OCI-LY3 (cell line): ENCODE data around the gene CLP1.

ENCODE experiments used
- H2AFZ ChIP-seq: fragments of 200-600, 300-600 bp; shearing (Covaris generic); 2 replicates; pipeline ENCODE4 v1.6.0; 2014; ENCODE audit warnings: antibody characterized with exemption, low read depth, low read length
- H3K27ac ChIP-seq: fragments of 200-600, 300-600 bp; sonication (generic); 2 replicates; pipeline ENCODE4 v1.5.1; 2014; ENCODE audit warnings: mild to moderate bottlenecking, low read length, moderate library complexity, mixed read lengths
- H3K27me3 ChIP-seq: fragments of 200-600, 300-600 bp; sonication (generic); 2 replicates; pipeline ENCODE4 v1.6.1; 2014; ENCODE audit warnings: low read depth, low read length, mixed read lengths
- H3K36me3 ChIP-seq: fragments of 200-600, 300-600 bp; sonication (generic); replicated peaks from 2 replicates; pipeline ENCODE3; 2014; ENCODE audit warnings: low read depth, low read length, mixed read lengths
- H3K4me1 ChIP-seq: fragments of 300-600, 200-600 bp; sonication (generic); 2 replicates; pipeline ENCODE4 v1.6.1; 2014; ENCODE audit warnings: low read length, mixed read lengths
- H3K4me2 ChIP-seq: fragments of 200-600, 300-600 bp; sonication (generic); 2 replicates; pipeline ENCODE4 v1.6.1; 2014; ENCODE audit warnings: low read length, mixed read lengths
- H3K4me3 ChIP-seq: fragments of 300-600, 200-600 bp; sonication (generic); 2 replicates; pipeline ENCODE4 v1.5.1; 2014; ENCODE audit warnings: antibody characterized with exemption, mild to moderate bottlenecking, low read length, moderate library complexity
- H3K79me2 ChIP-seq: fragments of 300-600, 200-600 bp; shearing (Covaris generic); 2 replicates; pipeline ENCODE4 v1.6.1; 2014; ENCODE audit warnings: mild to moderate bottlenecking, low read length, mixed read lengths
- H3K9ac ChIP-seq: fragments of 300-600, 200-600 bp; shearing (Covaris generic); 2 replicates; pipeline ENCODE4 v1.6.0; 2014; ENCODE audit warnings: mild to moderate bottlenecking, low read length, moderate library complexity
- H3K9me3 ChIP-seq: fragments of 200-600, 300-600 bp; shearing (Covaris generic); 2 replicates; pipeline ENCODE4 v1.6.1; 2014; ENCODE audit warnings: low read length, mixed read lengths; ENCODE audit not compliant: insufficient read depth
- H4K20me1 ChIP-seq: fragments of 200-600, 300-600 bp; sonication (generic); 2 replicates; pipeline ENCODE4 v1.6.1; 2016; ENCODE audit warnings: low read length, mixed read lengths; ENCODE audit not compliant: insufficient read depth
- EZH2phosphoT487 ChIP-seq: fragments of 200-600 bp; shearing (Covaris generic); IDR thresholded peaks from 2 replicates; pipeline ENCODE4 v1.6.1; 2018; ENCODE audit warnings: antibody characterized with exemption, mixed run types, low read depth
- TF ChIP-seq, protein P1 (sequence below): fragments of 200-600, 300-600 bp; sonication (generic); IDR thresholded peaks from 2 replicates; pipeline ENCODE4 v1.5.1; 2014; ENCODE audit warnings: antibody characterized with exemption, low read length, low read depth

The CLP1 gene

DNA sequence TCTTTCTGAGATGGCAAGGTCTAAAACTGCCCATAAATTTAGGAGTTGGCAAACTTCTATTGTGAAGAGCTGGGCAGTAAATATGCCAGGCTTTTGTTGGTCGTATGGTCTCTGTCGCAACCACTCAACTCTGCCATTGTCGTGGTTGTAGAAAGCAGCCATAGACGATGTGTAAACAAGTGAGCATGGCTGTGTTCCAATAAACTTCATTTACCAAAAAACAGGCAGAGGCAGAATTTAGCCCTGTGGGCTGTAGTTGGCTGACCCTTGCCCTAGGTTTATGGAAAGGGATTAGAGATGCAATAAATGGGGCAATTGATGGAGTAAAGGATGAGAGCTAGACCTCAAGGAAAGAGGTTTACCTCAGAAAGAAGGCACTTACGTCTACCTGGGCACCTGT lies 25.4 kb upstream of the CLP1 start:
- Histone ChIP-seq H3K27me3 (peaks cover 25% of the 10 kb centered on the region), H3K36me3 (no peaks in the 10 kb centered on the region), H3K4me3 (no peak overlapping the region), H4K20me1 (no peaks in the 10 kb centered on the region), H3K79me2 (no peaks in the 10 kb centered on the region), H3K4me1 (no peaks in the 10 kb centered on the region), H3K9ac (no peak overlapping the region), H2AFZ (no peak overlapping the region), H3K4me2 (no peak overlapping the region), H3K9me3 (no peaks in the 10 kb centered on the region), H3K27ac (no peak overlapping the region)
- no peak for TF ChIP-seq EZH2phosphoT487
- TF ChIP-seq, protein P1, sequence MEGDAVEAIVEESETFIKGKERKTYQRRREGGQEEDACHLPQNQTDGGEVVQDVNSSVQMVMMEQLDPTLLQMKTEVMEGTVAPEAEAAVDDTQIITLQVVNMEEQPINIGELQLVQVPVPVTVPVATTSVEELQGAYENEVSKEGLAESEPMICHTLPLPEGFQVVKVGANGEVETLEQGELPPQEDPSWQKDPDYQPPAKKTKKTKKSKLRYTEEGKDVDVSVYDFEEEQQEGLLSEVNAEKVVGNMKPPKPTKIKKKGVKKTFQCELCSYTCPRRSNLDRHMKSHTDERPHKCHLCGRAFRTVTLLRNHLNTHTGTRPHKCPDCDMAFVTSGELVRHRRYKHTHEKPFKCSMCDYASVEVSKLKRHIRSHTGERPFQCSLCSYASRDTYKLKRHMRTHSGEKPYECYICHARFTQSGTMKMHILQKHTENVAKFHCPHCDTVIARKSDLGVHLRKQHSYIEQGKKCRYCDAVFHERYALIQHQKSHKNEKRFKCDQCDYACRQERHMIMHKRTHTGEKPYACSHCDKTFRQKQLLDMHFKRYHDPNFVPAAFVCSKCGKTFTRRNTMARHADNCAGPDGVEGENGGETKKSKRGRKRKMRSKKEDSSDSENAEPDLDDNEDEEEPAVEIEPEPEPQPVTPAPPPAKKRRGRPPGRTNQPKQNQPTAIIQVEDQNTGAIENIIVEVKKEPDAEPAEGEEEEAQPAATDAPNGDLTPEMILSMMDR, result no peak

DNA sequence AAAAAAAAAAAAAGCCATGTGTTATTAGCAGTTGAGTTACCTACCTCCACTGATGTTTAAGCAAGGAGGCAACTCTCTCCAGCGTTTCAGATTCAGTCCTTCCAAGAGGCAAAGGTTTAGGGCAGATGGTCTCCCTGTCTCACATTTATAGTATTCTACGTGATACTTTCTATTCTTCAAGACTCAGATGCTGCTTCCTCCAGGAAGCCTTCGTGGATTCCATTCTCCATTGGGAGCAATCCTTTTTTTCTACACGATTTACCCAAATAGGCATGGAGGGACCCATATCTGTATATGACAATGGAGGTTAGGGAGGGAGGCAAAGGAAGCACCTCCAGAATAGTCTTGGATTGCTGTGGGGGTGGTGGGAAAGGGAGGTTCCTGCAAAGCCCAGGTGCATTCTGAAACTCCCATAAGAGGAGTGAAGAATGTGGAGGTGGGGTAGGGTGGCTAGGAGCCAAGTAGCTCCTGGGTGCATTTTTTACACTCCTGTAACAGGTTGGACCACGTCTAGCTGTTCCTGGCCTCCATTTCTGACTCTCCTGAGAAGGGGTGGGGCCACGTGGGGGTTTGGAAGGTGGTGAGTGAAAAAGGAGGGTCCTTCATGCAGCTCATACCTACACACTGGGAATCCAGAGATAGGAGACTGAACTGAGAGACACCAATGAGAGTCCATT lies 24.0 kb upstream of the CLP1 start:
- Histone ChIP-seq H3K9me3 (no peaks in the 10 kb centered on the region), H3K79me2 (no peaks in the 10 kb centered on the region), H3K27ac (no peak overlapping the region)

DNA sequence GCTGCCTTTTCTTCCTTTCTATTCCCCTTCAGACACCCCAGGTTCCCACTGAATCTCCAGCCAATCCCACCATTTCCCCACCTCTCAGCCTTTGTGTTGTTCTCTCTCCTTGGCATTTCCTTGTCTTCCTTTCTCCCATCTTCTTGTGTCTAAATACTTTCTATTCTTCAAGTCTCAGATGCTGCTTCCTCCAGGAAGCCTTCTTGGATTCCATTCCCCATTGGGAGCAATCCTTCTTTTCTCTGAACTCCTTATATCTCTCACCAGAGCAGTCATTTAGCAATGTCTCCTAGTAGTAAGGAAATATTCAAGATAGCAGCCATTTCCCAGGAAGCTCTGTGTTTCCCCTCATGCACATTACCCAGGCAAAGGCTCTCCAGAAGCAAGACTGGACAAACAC lies 23.3 kb upstream of the CLP1 start:
- Histone ChIP-seq H3K9me3 (no peaks in the 10 kb centered on the region), H3K9ac (no peak overlapping the region), H3K36me3 (no peaks in the 10 kb centered on the region), H2AFZ (no peak overlapping the region), H4K20me1 (no peaks in the 10 kb centered on the region), H3K4me3 (no peak overlapping the region), H3K79me2 (no peaks in the 10 kb centered on the region), H3K4me2 (no peak overlapping the region), H3K27me3 (peaks cover 25% of the 10 kb centered on the region), H3K4me1 (peaks cover 7% of the 10 kb centered on the region), H3K27ac (no peak overlapping the region)
- TF ChIP-seq, protein P1, result no peak
- no peak for TF ChIP-seq EZH2phosphoT487

More for the DNA sequence above, 24.0 kb upstream of the CLP1 start:
- TF ChIP-seq EZH2phosphoT487, result no peak
- TF ChIP-seq, protein P1, result no peak
- Histone ChIP-seq H2AFZ (no peak overlapping the region), H4K20me1 (no peaks in the 10 kb centered on the region), H3K36me3 (no peaks in the 10 kb centered on the region), H3K4me3 (no peak overlapping the region), H3K4me2 (no peak overlapping the region), H3K4me1 (no peaks in the 10 kb centered on the region), H3K9ac (no peak overlapping the region), H3K27me3 (peaks cover 25% of the 10 kb centered on the region)

- Histone ChIP-seq H3K9ac (no peak overlapping the region), H3K27ac (no peak overlapping the region), H4K20me1 (no peaks in the 10 kb centered on the region), H3K4me3 (no peak overlapping the region), H3K9me3 (no peaks in the 10 kb centered on the region), H3K4me1 (peaks cover 17% of the 10 kb centered on the region), H3K79me2 (no peaks in the 10 kb centered on the region), H3K36me3 (no peaks in the 10 kb centered on the region), H3K27me3 (peaks cover 25% of the 10 kb centered on the region), H3K4me2 (no peak overlapping the region), H2AFZ (no peak overlapping the region)
- TF ChIP-seq, protein P1, result no peak
- TF ChIP-seq EZH2phosphoT487, result no peak
Measured at GRCh38 chr11:57635246-57635645, 22.3 kb upstream of the CLP1 start.
